RWPE2 (cell line): Measurements from ENCODE around the gene PLCXD3.

Experiments used
- ATAC-seq: fragments of 200-7000 bp; cut with Tn5 transposase; 3 replicates; pipeline ENCODE4 v1.9.1; 2021; ENCODE audit warnings: low read depth
- DNase-seq: peaks from one replicate; pipeline ENCODE4 v3.0.0-alpha.2; 2020; ENCODE audit warnings: low spot score
- H3K27ac ChIP-seq: fragments of 450-650 bp; 2 replicates; pipeline ENCODE4 v1.5.1; 2017; ENCODE audit warnings: mild to moderate bottlenecking; ENCODE audit not compliant: poor library complexity, severe bottlenecking
- H3K27me3 ChIP-seq: fragments of 250-450 bp; sonication (Bioruptor Pico); 2 replicates; pipeline ENCODE4 v1.5.1; 2021; ENCODE audit warnings: mild to moderate bottlenecking, moderate library complexity; ENCODE audit not compliant: insufficient read depth, poor library complexity, severe bottlenecking
- H3K36me3 ChIP-seq: fragments of 250-450 bp; sonication (Bioruptor Pico); 2 replicates; pipeline ENCODE4 v1.5.1; 2020; ENCODE audit warnings: low read depth, mild to moderate bottlenecking, moderate library complexity
- H3K4me1 ChIP-seq: fragments of 250-450 bp; sonication (Bioruptor Pico); 2 replicates; pipeline ENCODE4 v1.5.1; 2021; ENCODE audit warnings: mild to moderate bottlenecking, moderate library complexity; ENCODE audit not compliant: insufficient read depth, poor library complexity, severe bottlenecking
- H3K4me3 ChIP-seq: fragments of 250-450 bp; sonication (Bioruptor Pico); 2 replicates; pipeline ENCODE4 v1.5.1; 2021; ENCODE audit warnings: mild to moderate bottlenecking, moderate library complexity; ENCODE audit not compliant: severe bottlenecking
- H3K9me3 ChIP-seq: fragments of 250-450 bp; sonication (Bioruptor Pico); 2 replicates; pipeline ENCODE4 v1.5.1; 2021; ENCODE audit warnings: mild to moderate bottlenecking, moderate library complexity; ENCODE audit not compliant: severe bottlenecking
- CTCF ChIP-seq: fragments of 450-650 bp; IDR thresholded peaks from one replicate; pipeline ENCODE4 v1.5.1; 2017; ENCODE audit warnings: mild to moderate bottlenecking, moderate library complexity; ENCODE audit not compliant: poor library complexity, severe bottlenecking

The PLCXD3 gene

DNA sequence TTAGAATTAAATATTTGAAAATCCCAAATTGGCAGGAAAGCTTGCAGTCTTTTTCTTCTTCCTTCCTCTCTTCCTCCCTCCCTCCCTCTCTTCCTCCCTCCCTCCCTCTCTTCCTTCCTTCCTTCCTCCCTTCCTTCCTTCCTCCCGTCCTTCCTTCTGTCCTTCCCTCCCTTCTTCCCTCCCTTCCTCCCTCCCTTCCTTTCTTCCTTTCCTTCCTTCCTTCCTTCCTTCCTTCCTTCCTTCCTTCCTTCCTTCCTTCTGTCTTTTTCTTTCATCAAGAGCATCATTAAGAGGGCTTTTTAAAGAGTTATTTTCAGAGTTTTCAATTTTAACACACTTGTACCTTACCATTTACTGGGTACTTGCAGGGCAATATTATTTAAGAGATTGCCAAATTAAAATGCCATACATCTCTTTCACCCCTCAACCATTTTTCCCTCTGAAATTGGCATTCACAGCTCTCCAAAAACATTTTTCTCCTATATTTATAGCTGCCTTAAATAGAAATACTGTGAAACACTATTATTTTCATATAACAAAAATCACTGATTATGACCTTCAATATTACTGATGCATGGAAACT, 197.8 kb downstream of the PLCXD3 start:
- Histone ChIP-seq H3K4me3 (no peak overlapping the region), H3K27ac (no peak overlapping the region), H3K9me3 (no peaks in the 10 kb centered on the region), H3K27me3 (no peaks in the 10 kb centered on the region), H3K36me3 (no peaks in the 10 kb centered on the region), H3K4me1 (no peaks in the 10 kb centered on the region)
- no peak for TF ChIP-seq CTCF
- no peak for ATAC-seq
- DNase-seq = no peak

DNA sequence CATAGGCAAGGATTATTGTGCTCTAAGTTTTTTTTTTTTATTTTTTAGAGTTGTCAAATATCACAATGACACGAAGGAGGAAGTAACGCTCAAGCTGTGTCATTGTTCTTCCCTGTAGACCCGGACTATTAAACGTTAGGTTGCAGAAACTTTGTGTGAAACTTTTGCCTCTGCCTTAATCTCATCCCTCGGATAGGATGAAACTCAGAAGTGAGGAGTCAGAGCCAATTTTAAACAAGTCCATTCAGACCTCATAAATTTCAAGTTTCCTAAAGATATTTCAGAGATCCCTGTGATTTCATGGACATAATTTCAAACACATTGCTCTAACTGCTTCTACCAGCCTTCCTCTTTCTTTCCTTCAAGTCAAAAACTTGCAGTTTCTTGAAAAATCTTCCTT, 198.3 kb downstream of the PLCXD3 start:
- Histone ChIP-seq H3K4me3 (no peak overlapping the region), H3K36me3 (no peaks in the 10 kb centered on the region), H3K27me3 (peaks cover 1% of the 10 kb centered on the region), H3K27ac (no peak overlapping the region), H3K4me1 (no peaks in the 10 kb centered on the region), H3K9me3 (no peaks in the 10 kb centered on the region)
- TF ChIP-seq CTCF = no peak
- no peak for ATAC-seq
- DNase-seq = no peak

- no peak for TF ChIP-seq CTCF
- DNase-seq = no peak
Observed at GRCh38 chr5:41309275-41309674, 201.1 kb downstream of the PLCXD3 start.

GRCh38 chr5:41306005-41306404, 204.4 kb downstream of the PLCXD3 start:
- DNase-seq = no peak
- H3K9me3 ChIP-seq = no peaks in the 10 kb centered on the region
- TF ChIP-seq CTCF = no peak
- no peak for ATAC-seq
- H3K36me3 ChIP-seq = no peaks in the 10 kb centered on the region
- no peaks in the 10 kb centered on the region for H3K4me1 ChIP-seq
- no peak overlapping the region for H3K27ac ChIP-seq
- no peak overlapping the region for H3K4me3 ChIP-seq
- peaks cover 2% of the 10 kb centered on the region for H3K27me3 ChIP-seq

More at GRCh38 chr5:41309275-41309674, 201.1 kb downstream of the PLCXD3 start:
- Histone ChIP-seq H3K27ac (no peak overlapping the region), H3K9me3 (no peaks in the 10 kb centered on the region), H3K4me1 (no peaks in the 10 kb centered on the region), H3K4me3 (no peak overlapping the region), H3K27me3 (peaks cover 2% of the 10 kb centered on the region), H3K36me3 (no peaks in the 10 kb centered on the region)
- no peak for ATAC-seq

GRCh38 chr5:41305056-41305455, 205.3 kb downstream of the PLCXD3 start:
- no peak overlapping the region for H3K4me3 ChIP-seq
- no peaks in the 10 kb centered on the region for H3K9me3 ChIP-seq
- peaks cover 2% of the 10 kb centered on the region for H3K27me3 ChIP-seq
- no peaks in the 10 kb centered on the region for H3K4me1 ChIP-seq
- H3K27ac ChIP-seq = no peak overlapping the region
- H3K36me3 ChIP-seq = no peaks in the 10 kb centered on the region
- TF ChIP-seq CTCF = no peak
- no peak for ATAC-seq
- no peak for DNase-seq
